Measurements from ENCODE around the gene PPME1.

DNA sequence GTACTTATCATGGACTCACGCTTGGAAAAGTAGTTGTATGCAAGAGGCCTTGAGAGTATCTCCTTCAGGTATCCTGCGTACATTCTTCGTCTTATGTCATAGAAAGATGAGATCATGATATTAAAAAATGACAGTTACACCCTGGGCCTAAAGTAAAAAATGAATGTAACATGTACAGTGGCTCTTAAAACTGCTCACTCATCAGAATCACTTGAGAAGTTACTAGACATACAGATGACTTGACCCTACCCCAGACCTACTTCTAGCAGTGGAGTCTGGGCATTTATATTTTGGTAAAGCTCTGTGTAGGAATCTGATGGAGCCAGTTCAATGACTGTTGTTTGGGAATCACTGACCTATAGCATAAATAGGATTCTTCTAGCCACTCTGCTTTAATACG lies 54.5 kb downstream of the PPME1 start:
- TF ChIP-seq ZNF274 (IDR thresholded peaks at IDR 0.05; ENCODE audit: low read depth, low read length) (no peak), SUZ12 (IDR thresholded peaks at IDR 0.05; ENCODE audit: extremely low read depth, insufficient read depth, insufficient read length) (no peak), YY1 (IDR thresholded peaks at IDR 0.05; ENCODE audit: insufficient read depth, insufficient read length) (no peak)

All from NT2/D1 (cell line).